Neural cell (in vitro differentiated cells): ENCODE results near the gene AGO3.

Experiments used
- EZH2 ChIP-seq: fragments of 200-600, 300-800 bp; shearing (Covaris generic), sonication (generic); IDR thresholded peaks from 2 replicates; pipeline ENCODE4 v1.6.1; 2014; ENCODE audit warnings: antibody characterized with exemption, low read length, borderline replicate concordance, mild to moderate bottlenecking; ENCODE audit not compliant: insufficient read depth, poor library complexity, severe bottlenecking
- POLR2AphosphoS5 ChIP-seq: IDR thresholded peaks from 2 replicates; pipeline ENCODE4 v1.6.1; 2012
- RAD21 ChIP-seq: fragments of 450-650 bp; conservative IDR thresholded peaks from 2 replicates; pipeline ENCODE4 v1.6.1; 2014; ENCODE audit warnings: antibody characterized with exemption, mild to moderate bottlenecking, moderate library complexity
- SMC3 ChIP-seq: fragments of 450-650 bp; conservative IDR thresholded peaks from 2 replicates; pipeline ENCODE4 v1.6.1; 2014; ENCODE audit warnings: antibody characterized with exemption, mild to moderate bottlenecking, moderate library complexity; ENCODE audit not compliant: poor library complexity
- TAF1 ChIP-seq: IDR thresholded peaks from 2 replicates; pipeline ENCODE4 v1.6.1; 2012; ENCODE audit warnings: low read depth
- TF ChIP-seq, protein P1 (sequence below): fragments of 450-650 bp; IDR thresholded peaks from 2 replicates; pipeline ENCODE4 v1.5.1; 2014; ENCODE audit warnings: antibody characterized with exemption, mild to moderate bottlenecking, moderate library complexity; ENCODE audit not compliant: poor library complexity, severe bottlenecking

DNA sequence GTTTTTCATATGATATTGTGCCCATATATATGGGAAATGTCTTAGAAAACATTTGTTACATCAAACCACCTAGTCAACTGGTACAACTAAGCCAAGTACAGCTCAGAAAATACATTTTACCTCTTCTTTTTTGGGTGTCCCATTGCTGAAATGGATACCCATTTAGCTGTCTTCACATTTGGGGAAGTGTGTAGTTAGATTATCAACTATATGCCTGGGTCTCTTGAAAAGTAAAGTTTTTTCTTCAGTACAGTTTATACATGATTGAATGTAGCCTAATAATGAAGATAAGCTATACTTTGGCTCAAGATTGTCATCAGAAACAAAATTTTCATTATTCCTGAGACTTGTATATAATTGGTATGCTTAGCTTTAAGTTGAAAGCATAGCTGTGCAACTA, 2.0 kb downstream of the AGO3 start:
- TF ChIP-seq, protein P1, sequence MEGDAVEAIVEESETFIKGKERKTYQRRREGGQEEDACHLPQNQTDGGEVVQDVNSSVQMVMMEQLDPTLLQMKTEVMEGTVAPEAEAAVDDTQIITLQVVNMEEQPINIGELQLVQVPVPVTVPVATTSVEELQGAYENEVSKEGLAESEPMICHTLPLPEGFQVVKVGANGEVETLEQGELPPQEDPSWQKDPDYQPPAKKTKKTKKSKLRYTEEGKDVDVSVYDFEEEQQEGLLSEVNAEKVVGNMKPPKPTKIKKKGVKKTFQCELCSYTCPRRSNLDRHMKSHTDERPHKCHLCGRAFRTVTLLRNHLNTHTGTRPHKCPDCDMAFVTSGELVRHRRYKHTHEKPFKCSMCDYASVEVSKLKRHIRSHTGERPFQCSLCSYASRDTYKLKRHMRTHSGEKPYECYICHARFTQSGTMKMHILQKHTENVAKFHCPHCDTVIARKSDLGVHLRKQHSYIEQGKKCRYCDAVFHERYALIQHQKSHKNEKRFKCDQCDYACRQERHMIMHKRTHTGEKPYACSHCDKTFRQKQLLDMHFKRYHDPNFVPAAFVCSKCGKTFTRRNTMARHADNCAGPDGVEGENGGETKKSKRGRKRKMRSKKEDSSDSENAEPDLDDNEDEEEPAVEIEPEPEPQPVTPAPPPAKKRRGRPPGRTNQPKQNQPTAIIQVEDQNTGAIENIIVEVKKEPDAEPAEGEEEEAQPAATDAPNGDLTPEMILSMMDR: no peak
- TF ChIP-seq RAD21: no peak
- TF ChIP-seq POLR2AphosphoS5: no peak
- no peak for TF ChIP-seq EZH2
- TF ChIP-seq TAF1: no peak
- TF ChIP-seq SMC3: no peak
